Suppressor macrophage treated with lipopolysaccharide for 4 hours (primary cell): ENCODE data around the gene CREB3L1.
"Not testable (repeated sequence)": the region's sequence is repeated elsewhere in the genome, so short reads cannot be mapped to it uniquely, and the experiment has no call there.

Source experiments
- DNase-seq: peaks from one replicate; pipeline ENCODE4 v3.0.0-alpha.2; 2020

The CREB3L1 gene

GRCh38 chr11:46298699-46299433 lies 21.4 kb downstream of the CREB3L1 start:
- peak; percentile 76 for DNase-seq

GRCh38 chr11:46299451-46299961 lies 22.0 kb downstream of the CREB3L1 start:
- DNase-seq, result peak; percentile 32

GRCh38 chr11:46300270-46300669 lies 22.8 kb downstream of the CREB3L1 start:
- DNase-seq, result no peak

GRCh38 chr11:46302866-46303265 lies 25.4 kb downstream of the CREB3L1 start:
- peak; percentile 66 for DNase-seq

GRCh38 chr11:46304036-46304435 lies 26.6 kb downstream of the CREB3L1 start:
- not testable (repeated sequence) for DNase-seq

- DNase-seq, result no peak
Measured at GRCh38 chr11:46304605-46305179, 27.2 kb downstream of the CREB3L1 start.

- peak; percentile 73 for DNase-seq
Measured at GRCh38 chr11:46305295-46305694, 27.8 kb downstream of the CREB3L1 start.

- no peak for DNase-seq
Measured at GRCh38 chr11:46306296-46306853, 28.9 kb downstream of the CREB3L1 start.

GRCh38 chr11:46307369-46307768 lies 29.9 kb downstream of the CREB3L1 start:
- no peak for DNase-seq

- no peak for DNase-seq
Measured at GRCh38 chr11:46307785-46308341, 30.4 kb downstream of the CREB3L1 start.

- peak; percentile 76 for DNase-seq
Measured at GRCh38 chr11:46308631-46309419, 31.4 kb downstream of the CREB3L1 start.

- peak; percentile 39 for DNase-seq
Measured at GRCh38 chr11:46309814-46310259, 32.4 kb downstream of the CREB3L1 start.

- DNase-seq, result peak; percentile 87
Measured at GRCh38 chr11:46315033-46315738, 37.7 kb downstream of the CREB3L1 start.

GRCh38 chr11:46315783-46316563 lies 38.5 kb downstream of the CREB3L1 start:
- DNase-seq, result no peak

- no peak for DNase-seq
Measured at GRCh38 chr11:46319074-46319453, 41.6 kb downstream of the CREB3L1 start.

GRCh38 chr11:46321757-46322156 lies 44.3 kb downstream of the CREB3L1 start:
- DNase-seq, result peak; percentile 84

GRCh38 chr11:46322759-46323158 lies 45.3 kb downstream of the CREB3L1 start:
- no peak for DNase-seq

GRCh38 chr11:46326813-46327416 lies 49.5 kb downstream of the CREB3L1 start:
- DNase-seq, result no peak

GRCh38 chr11:46327829-46328228 lies 50.4 kb downstream of the CREB3L1 start:
- no peak for DNase-seq

GRCh38 chr11:46330154-46330553 lies 52.7 kb downstream of the CREB3L1 start:
- DNase-seq, result no peak
